Astrocyte (in vitro differentiated cells and primary cell): ENCODE data around the gene KCNK15.

Experiments
- CTCF ChIP-seq: IDR thresholded peaks from 2 replicates; pipeline ENCODE4 v1.5.1; 2011; ENCODE audit warnings: low read depth, mild to moderate bottlenecking, inconsistent platforms, low read length, moderate library complexity; ENCODE audit not compliant: insufficient read depth
- EZH2 ChIP-seq: IDR thresholded peaks from 2 replicates; pipeline ENCODE4 v1.6.1; 2012; ENCODE audit warnings: mild to moderate bottlenecking, low read length, inconsistent platforms; ENCODE audit not compliant: insufficient read depth

- no peak for TF ChIP-seq CTCF
- TF ChIP-seq EZH2, result no peak
Measured at GRCh38 chr20:44701118-44701857, 44.4 kb upstream of the KCNK15 start.
